Subcutaneous abdominal adipose tissue (tissue), 5 donors: ENCODE results near the gene TMPRSS11E.

Experiments used
- H3K27ac ChIP-seq: one replicate; pipeline ENCODE4 v1.7.0; 2013; ENCODE audit warnings: low read depth, mild to moderate bottlenecking, inconsistent platforms, low read length, moderate library complexity
- H3K27me3 ChIP-seq, 5 donors: one replicate each; pipeline ENCODE4 v1.7.0; 2013; ENCODE audit warnings: low read length in 5 of 5, inconsistent platforms in 1 of 5; ENCODE audit not compliant: control insufficient read depth in 5 of 5, insufficient read depth in 4 of 5
- H3K36me3 ChIP-seq, 5 donors: one replicate each; pipeline ENCODE4 v1.7.0; 2013; ENCODE audit warnings: low read length in 5 of 5; ENCODE audit not compliant: control insufficient read depth in 5 of 5, insufficient read depth in 5 of 5
- H3K4me1 ChIP-seq, 5 donors: one replicate each; pipeline ENCODE4 v1.7.0; 2013; ENCODE audit warnings: low read length in 5 of 5, mild to moderate bottlenecking in 3 of 5, moderate library complexity in 1 of 5; ENCODE audit not compliant: control insufficient read depth in 5 of 5, insufficient read depth in 5 of 5
- H3K4me3 ChIP-seq, 5 donors: one replicate each; pipeline ENCODE4 v1.7.0; 2013; ENCODE audit warnings: low read length in 5 of 5, low read depth in 1 of 5
- H3K9ac ChIP-seq, 5 donors: one replicate each; pipeline ENCODE4 v1.7.0; 2013; ENCODE audit warnings: low read length in 5 of 5, mild to moderate bottlenecking in 4 of 5, moderate library complexity in 3 of 5
- H3K9me3 ChIP-seq, 5 donors: one replicate each; pipeline ENCODE4 v1.7.0; 2013; ENCODE audit warnings: low read length in 5 of 5; ENCODE audit not compliant: control insufficient read depth in 5 of 5
- donor health status: healthy.
- donor health status: healthy.
- donor health status: healthy.
- donor health status: healthy.
- donor health status: healthy.

Gene TMPRSS11E

GRCh38 chr4:68460085-68460484 is 12.8 kb downstream of the TMPRSS11E start:
- Histone ChIP-seq H3K9ac (no peak overlapping the region), H3K4me1 (no peaks in the 10 kb centered on the region), H3K36me3 (no peaks in the 10 kb centered on the region), H3K9me3 (no peaks in the 10 kb centered on the region), H3K4me3 (no peak overlapping the region), H3K27ac (no peak overlapping the region), H3K27me3 (no peaks in the 10 kb centered on the region)

- no peaks in the 10 kb centered on the region for H3K9me3 ChIP-seq
- H3K36me3 ChIP-seq: no peaks in the 10 kb centered on the region
- no peaks in the 10 kb centered on the region for H3K27me3 ChIP-seq
- H3K27ac ChIP-seq: no peak overlapping the region
- H3K4me1 ChIP-seq: no peaks in the 10 kb centered on the region
- H3K9ac ChIP-seq: no peak overlapping the region
- H3K4me3 ChIP-seq: no peak overlapping the region
Observed at GRCh38 chr4:68461790-68462189, 14.5 kb downstream of the TMPRSS11E start.

GRCh38 chr4:68462691-68463090 is 15.4 kb downstream of the TMPRSS11E start:
- Histone ChIP-seq H3K9me3 (no peaks in the 10 kb centered on the region), H3K27ac (no peak overlapping the region), H3K9ac (no peak overlapping the region), H3K4me1 (no peaks in the 10 kb centered on the region), H3K36me3 (no peaks in the 10 kb centered on the region), H3K4me3 (no peak overlapping the region), H3K27me3 (no peaks in the 10 kb centered on the region)

- H3K9me3 ChIP-seq: peaks cover 0 to 4% (median 0%) of the 10 kb centered on the region in 5 donors
- H3K27me3 ChIP-seq: no peaks in the 10 kb centered on the region
- no peaks in the 10 kb centered on the region for H3K36me3 ChIP-seq
- H3K9ac ChIP-seq: no peak overlapping the region
- H3K4me1 ChIP-seq: no peaks in the 10 kb centered on the region
- no peak overlapping the region for H3K4me3 ChIP-seq
- H3K27ac ChIP-seq: no peak overlapping the region
Observed at GRCh38 chr4:68463796-68464195, 16.5 kb downstream of the TMPRSS11E start.

GRCh38 chr4:68465058-68465457 is 17.8 kb downstream of the TMPRSS11E start:
- no peaks in the 10 kb centered on the region for H3K4me1 ChIP-seq
- H3K9me3 ChIP-seq: peaks cover 0 to 7% (median 0%) of the 10 kb centered on the region in 5 donors
- no peaks in the 10 kb centered on the region for H3K36me3 ChIP-seq
- H3K27me3 ChIP-seq: no peaks in the 10 kb centered on the region
- no peak overlapping the region for H3K27ac ChIP-seq
- no peak overlapping the region for H3K4me3 ChIP-seq
- no peak overlapping the region for H3K9ac ChIP-seq

- Histone ChIP-seq H3K9ac (no peak overlapping the region), H3K9me3 (peaks cover 0 to 7% (median 0%) of the 10 kb centered on the region in 5 donors), H3K27ac (no peak overlapping the region), H3K36me3 (no peaks in the 10 kb centered on the region), H3K27me3 (no peaks in the 10 kb centered on the region), H3K4me1 (no peaks in the 10 kb centered on the region), H3K4me3 (no peak overlapping the region)
Observed at GRCh38 chr4:68466185-68466584, 18.9 kb downstream of the TMPRSS11E start.

- Histone ChIP-seq H3K4me3 (no peak overlapping the region), H3K9ac (no peak overlapping the region), H3K9me3 (peaks cover 0 to 7% (median 0%) of the 10 kb centered on the region in 5 donors), H3K36me3 (no peaks in the 10 kb centered on the region), H3K27ac (no peak overlapping the region), H3K4me1 (no peaks in the 10 kb centered on the region), H3K27me3 (no peaks in the 10 kb centered on the region)
Observed at GRCh38 chr4:68466751-68467150, 19.5 kb downstream of the TMPRSS11E start.

- Histone ChIP-seq H3K36me3 (no peaks in the 10 kb centered on the region), H3K9ac (no peak overlapping the region), H3K27ac (no peak overlapping the region), H3K27me3 (no peaks in the 10 kb centered on the region), H3K9me3 (peaks cover 0 to 7% (median 0%) of the 10 kb centered on the region in 5 donors), H3K4me3 (no peak overlapping the region), H3K4me1 (no peaks in the 10 kb centered on the region)
Observed at GRCh38 chr4:68469482-68469881, 22.2 kb downstream of the TMPRSS11E start.

- no peaks in the 10 kb centered on the region for H3K36me3 ChIP-seq
- no peak overlapping the region for H3K27ac ChIP-seq
- H3K9me3 ChIP-seq: no peaks in the 10 kb centered on the region
- H3K4me1 ChIP-seq: no peaks in the 10 kb centered on the region
- H3K27me3 ChIP-seq: no peaks in the 10 kb centered on the region
- H3K9ac ChIP-seq: no peak overlapping the region
- no peak overlapping the region for H3K4me3 ChIP-seq
Observed at GRCh38 chr4:68476191-68476590, 28.9 kb downstream of the TMPRSS11E start.

- peaks cover 0 to 4% (median 0%) of the 10 kb centered on the region in 5 donors for H3K4me1 ChIP-seq
- no peak overlapping the region for H3K9ac ChIP-seq
- no peak overlapping the region for H3K4me3 ChIP-seq
- no peak overlapping the region for H3K27ac ChIP-seq
- H3K9me3 ChIP-seq: no peaks in the 10 kb centered on the region
- H3K27me3 ChIP-seq: no peaks in the 10 kb centered on the region
- H3K36me3 ChIP-seq: no peaks in the 10 kb centered on the region
Observed at GRCh38 chr4:68489338-68489737, 42.1 kb downstream of the TMPRSS11E start.
